SK-N-SH (cell line): ENCODE results near the gene C3orf52. TPM values are rescaled to one million over a fixed set of nuclear protein-coding genes. Genes with fewer than 3 reads are reported as not detected.

Source experiments
- CTCF ChIA-PET: fragments of 300-600, 350-600 bp; formaldehyde crosslinking; extraction: SDS; loops from one replicate; lab custom pipeline; 2021; lab: Yijun Ruan, JAX
- POLR2A ChIA-PET: fragments of 350-600 bp; sonication (Branson Sonifier 250); formaldehyde crosslinking; extraction: SDS; loops from one replicate; lab custom pipeline; 2020; ENCODE audit warnings: antibody characterized with exemption, inconsistent platforms; lab: Yijun Ruan, JAX
- DNase-seq: peaks from one replicate; pipeline ENCODE4 v3.0.0; 2012
- H2AFZ ChIP-seq: fragments of 200-600 bp; sonication (generic); 2 replicates; pipeline ENCODE4 v1.8.1; 2016; ENCODE audit warnings: antibody characterized with exemption, mild to moderate bottlenecking, low read depth
- H3F3A ChIP-seq: fragments of 200-600 bp; sonication (generic); replicated peaks from 2 replicates; pipeline ENCODE3; 2016; ENCODE audit warnings: antibody characterized with exemption, mild to moderate bottlenecking; ENCODE audit not compliant: insufficient read depth
- H3K27ac ChIP-seq, 2 experiments: fragments of 200-500 bp in 1 of 2; fragments of 200-600 bp in 1 of 2; sonication (Bioruptor generic) in 1 of 2; sonication (generic), shearing (Covaris generic) in 1 of 2; 2 replicates each; pipeline versions ENCODE4 v1.5.1 to v1.6.1; 2014 to 2016; ENCODE audit warnings: low read depth in 2 of 2, inconsistent platforms in 1 of 2, low read length in 1 of 2, mild to moderate bottlenecking in 1 of 2, mixed read lengths in 1 of 2
- H3K27me3 ChIP-seq: fragments of 200-600 bp; sonication (generic), shearing (Covaris generic); 2 replicates; pipeline ENCODE4 v1.6.1; 2016; ENCODE audit warnings: mixed run types; ENCODE audit not compliant: insufficient read depth
- H3K36me3 ChIP-seq, 2 experiments: fragments of 200-500 bp in 1 of 2; fragments of 200-600 bp in 1 of 2; sonication (Bioruptor generic) in 1 of 2; sonication (generic) in 1 of 2; replicated peaks in 1 of 2; 2 replicates each; pipeline versions ENCODE3 to v1.5.1; 2014 to 2016; ENCODE audit warnings: low read length in 1 of 2, mild to moderate bottlenecking in 1 of 2; ENCODE audit not compliant: insufficient read depth in 2 of 2, control insufficient read depth in 1 of 2
- H3K4me1 ChIP-seq, 2 experiments: fragments of 200-500 bp in 1 of 2; fragments of 200-600 bp in 1 of 2; sonication (Bioruptor generic) in 1 of 2; sonication (generic), shearing (Covaris generic) in 1 of 2; 2 replicates each; pipeline versions ENCODE4 v1.5.1 to v1.6.1; 2014 to 2016; ENCODE audit warnings: low read depth in 1 of 2, low read length in 1 of 2, mixed run types in 1 of 2; ENCODE audit not compliant: insufficient read depth in 2 of 2, control insufficient read depth in 1 of 2
- H3K4me2 ChIP-seq: fragments of 200-600 bp; sonication (generic), shearing (Covaris generic); 2 replicates; pipeline ENCODE4 v1.6.1; 2017; ENCODE audit warnings: mixed run types
- H3K4me3 ChIP-seq, 2 experiments: fragments of 200-500 bp in 1 of 2; fragments of 200-600 bp in 1 of 2; sonication (Bioruptor generic) in 1 of 2; sonication (generic), shearing (Covaris generic) in 1 of 2; 2 replicates each; pipeline versions ENCODE4 v1.5.1 to v1.8.1; 2014 to 2016; ENCODE audit warnings: low read depth in 2 of 2, inconsistent platforms in 1 of 2, low read length in 1 of 2, mild to moderate bottlenecking in 1 of 2, mixed read lengths in 1 of 2, moderate library complexity in 1 of 2
- H3K79me2 ChIP-seq: fragments of 200-600 bp; sonication (generic); 2 replicates; pipeline ENCODE4 v1.8.1; 2017; ENCODE audit warnings: mild to moderate bottlenecking; ENCODE audit not compliant: insufficient read depth
- H3K9ac ChIP-seq: fragments of 200-600 bp; sonication (generic); 2 replicates; pipeline ENCODE4 v1.6.1; 2017; ENCODE audit warnings: mixed run types
- H3K9me2 ChIP-seq: fragments of 200-600 bp; sonication (generic); 2 replicates; pipeline ENCODE4 v1.6.1; 2017; ENCODE audit warnings: mixed run types
- H3K9me3 ChIP-seq: fragments of 200-600 bp; sonication (generic); 2 replicates; pipeline ENCODE4 v1.6.1; 2017; ENCODE audit warnings: mixed run types, mild to moderate bottlenecking, moderate library complexity
- H4K20me1 ChIP-seq: fragments of 200-600 bp; sonication (generic); 2 replicates; pipeline ENCODE4 v1.6.1; 2017; ENCODE audit warnings: mild to moderate bottlenecking, mixed run types; ENCODE audit not compliant: insufficient read depth
- ELF1 ChIP-seq: IDR thresholded peaks from 2 replicates; pipeline ENCODE4 v1.4.0; 2012
- EP300 ChIP-seq, 2 experiments: IDR thresholded peaks; 2 replicates each; pipeline versions ENCODE4 v1.4.0 to v1.6.1; 2012; ENCODE audit warnings: borderline replicate concordance in 1 of 2, low read depth in 1 of 2, low read length in 1 of 2
- EZH2phosphoT487 ChIP-seq: fragments of 200-600 bp; sonication (generic); IDR thresholded peaks from 2 replicates; pipeline ENCODE4 v1.6.1; 2017; ENCODE audit warnings: low read depth, mixed run types, mild to moderate bottlenecking, antibody characterized with exemption, moderate library complexity, borderline replicate concordance
- FOSL2 ChIP-seq: IDR thresholded peaks from 2 replicates; pipeline ENCODE4 v1.4.0; 2012; ENCODE audit warnings: low read depth, mild to moderate bottlenecking, moderate library complexity, borderline replicate concordance
- FOXM1 ChIP-seq: IDR thresholded peaks from 2 replicates; pipeline ENCODE4 v1.4.0; 2012; ENCODE audit warnings: low read depth, mild to moderate bottlenecking
- GABPA ChIP-seq: IDR thresholded peaks from 2 replicates; pipeline ENCODE4 v1.4.0; 2012; ENCODE audit warnings: low read depth, mild to moderate bottlenecking
- JUND ChIP-seq: IDR thresholded peaks from 2 replicates; pipeline ENCODE4 v1.4.0; 2012
- MEF2A ChIP-seq: IDR thresholded peaks from 2 replicates; pipeline ENCODE4 v1.4.0; 2012; ENCODE audit warnings: low read depth, borderline replicate concordance
- MXI1 ChIP-seq: IDR thresholded peaks from 2 replicates; pipeline ENCODE4 v1.6.1; 2012; ENCODE audit warnings: mild to moderate bottlenecking, low read depth, low read length, improper control_type of control experiment
- RAD21 ChIP-seq: IDR thresholded peaks from 2 replicates; pipeline ENCODE4 v1.6.1; 2012; ENCODE audit warnings: mild to moderate bottlenecking, low read length
- RCOR1 ChIP-seq: fragments of 150-350 bp; IDR thresholded peaks from 2 replicates; pipeline ENCODE4 v1.6.1; 2017; ENCODE audit warnings: antibody characterized with exemption, low read length
- RXRA ChIP-seq: IDR thresholded peaks from 2 replicates; pipeline ENCODE4 v1.4.0; 2012; ENCODE audit warnings: low read depth, mild to moderate bottlenecking, borderline replicate concordance
- SMC3 ChIP-seq: IDR thresholded peaks from 2 replicates; pipeline ENCODE4 v1.6.1; 2012; ENCODE audit warnings: low read depth, low read length, improper control_type of control experiment
- TCF12 ChIP-seq: IDR thresholded peaks from 2 replicates; pipeline ENCODE4 v1.4.0; 2012
- TEAD4 ChIP-seq: IDR thresholded peaks from 2 replicates; pipeline ENCODE4 v1.4.0; 2012; ENCODE audit warnings: mild to moderate bottlenecking, borderline replicate concordance; ENCODE audit not compliant: insufficient read depth
- WGBS: methylation state at CpG from one replicate; pipeline ENCODE4 v1.1.6; 2017; ENCODE audit warnings: low lambda C conversion rate; 5-methylcytosine and 5-hydroxymethylcytosine counted together
- polyA plus RNA-seq, 3 experiments: library from polyadenylated mRNA; depleted of rRNA; stranded (reverse); fragments of >200 nt; gene quantifications; 2 replicates each; pipeline ENCODE4 v1.2.3, GENCODE V29; 2012
- TF ChIP-seq, protein P1 (sequence below): fragments of 200-600 bp; sonication (generic); IDR thresholded peaks from 2 replicates; pipeline ENCODE4 v1.6.1; 2017; ENCODE audit warnings: antibody characterized with exemption, mild to moderate bottlenecking, moderate library complexity
- TF ChIP-seq, protein P2 (sequence below): IDR thresholded peaks from 2 replicates; pipeline ENCODE4 v1.4.0; 2012; ENCODE audit warnings: low read depth
- TF ChIP-seq, protein P3 (sequence below): IDR thresholded peaks from 2 replicates; pipeline ENCODE4 v1.4.0; 2012; ENCODE audit warnings: low read depth, borderline replicate concordance

The C3orf52 gene
- polyA plus RNA-seq, 1 of the 3 experiments (the other 2 are of a cell fraction) = 5.4 TPM

DNA sequence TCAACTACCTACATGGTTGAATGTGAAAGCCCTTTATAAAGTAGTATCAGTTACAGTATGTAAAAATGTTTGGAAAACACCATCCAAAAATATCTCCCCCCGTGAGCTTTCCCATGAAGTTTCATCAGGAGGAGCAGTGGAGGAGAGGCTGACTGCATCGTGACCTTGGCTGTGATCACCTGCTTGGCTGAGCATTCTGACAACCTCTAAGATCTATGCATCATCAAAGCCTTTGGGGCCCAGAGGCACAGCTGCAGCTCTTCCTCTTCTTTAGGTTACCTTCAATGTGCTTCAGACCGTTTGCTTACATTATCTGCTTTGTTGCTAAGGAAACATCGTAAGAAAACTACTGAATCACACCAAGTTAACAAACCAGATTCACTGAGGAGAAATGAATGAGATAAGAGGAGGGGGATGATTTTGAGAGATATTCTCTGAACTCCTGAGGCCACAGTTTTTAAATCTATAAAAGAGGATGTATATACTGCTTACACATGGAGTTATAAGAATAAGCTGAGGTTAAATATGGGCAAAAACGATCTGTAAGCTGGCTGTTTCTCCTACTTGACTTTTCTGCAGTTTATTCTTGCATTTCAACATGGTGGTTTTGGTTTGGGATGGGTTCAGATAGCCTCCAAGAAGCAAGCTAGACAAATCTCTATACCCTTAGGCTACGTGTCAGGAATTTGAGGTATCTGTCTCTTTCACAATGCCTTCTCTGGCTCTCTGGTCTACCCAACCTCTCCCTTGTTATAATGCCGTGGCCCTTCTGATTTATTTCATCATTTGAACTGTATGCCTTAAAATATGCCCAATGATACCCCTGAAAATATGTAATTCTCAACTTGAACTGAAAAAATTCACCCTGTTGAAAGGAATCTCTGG, 42.9 kb downstream of the C3orf52 start:
- no peaks in the 10 kb centered on the region for H3K79me2 ChIP-seq
- no peak overlapping the region for H3K4me2 ChIP-seq
- H3K4me1 ChIP-seq = peaks cover 0 to under 1% of the 10 kb centered on the region in 2 experiments; a peak in 1 of 4 replicates
- no peak overlapping the region for H3K27ac ChIP-seq
- no peak overlapping the region for H3K4me3 ChIP-seq
- H3K9me3 ChIP-seq = no peaks in the 10 kb centered on the region
- WGBS = 75% methylated on average over 7 of the region's 7 CpGs
- H3F3A ChIP-seq = no peaks in the 10 kb centered on the region
- no peaks in the 10 kb centered on the region for H4K20me1 ChIP-seq
- no peaks in the 10 kb centered on the region for H3K9me2 ChIP-seq
- no peak for DNase-seq
- no peaks in the 10 kb centered on the region for H3K27me3 ChIP-seq
- H3K9ac ChIP-seq = no peak overlapping the region
- no peak overlapping the region for H2AFZ ChIP-seq
- CTCF ChIA-PET = no interaction called here
- TF ChIP-seq, protein P1, sequence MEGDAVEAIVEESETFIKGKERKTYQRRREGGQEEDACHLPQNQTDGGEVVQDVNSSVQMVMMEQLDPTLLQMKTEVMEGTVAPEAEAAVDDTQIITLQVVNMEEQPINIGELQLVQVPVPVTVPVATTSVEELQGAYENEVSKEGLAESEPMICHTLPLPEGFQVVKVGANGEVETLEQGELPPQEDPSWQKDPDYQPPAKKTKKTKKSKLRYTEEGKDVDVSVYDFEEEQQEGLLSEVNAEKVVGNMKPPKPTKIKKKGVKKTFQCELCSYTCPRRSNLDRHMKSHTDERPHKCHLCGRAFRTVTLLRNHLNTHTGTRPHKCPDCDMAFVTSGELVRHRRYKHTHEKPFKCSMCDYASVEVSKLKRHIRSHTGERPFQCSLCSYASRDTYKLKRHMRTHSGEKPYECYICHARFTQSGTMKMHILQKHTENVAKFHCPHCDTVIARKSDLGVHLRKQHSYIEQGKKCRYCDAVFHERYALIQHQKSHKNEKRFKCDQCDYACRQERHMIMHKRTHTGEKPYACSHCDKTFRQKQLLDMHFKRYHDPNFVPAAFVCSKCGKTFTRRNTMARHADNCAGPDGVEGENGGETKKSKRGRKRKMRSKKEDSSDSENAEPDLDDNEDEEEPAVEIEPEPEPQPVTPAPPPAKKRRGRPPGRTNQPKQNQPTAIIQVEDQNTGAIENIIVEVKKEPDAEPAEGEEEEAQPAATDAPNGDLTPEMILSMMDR = no peak
- TF ChIP-seq MEF2A (no peak), ELF1 (no peak), RAD21 (no peak), JUND (no peak), TEAD4 (no peak), FOXM1 (no peak), FOSL2 (no peak), EP300 (IDR thresholded peaks at IDR 0.05; ENCODE audit: borderline replicate concordance in 1 of 2, low read depth in 1 of 2, low read length in 1 of 2) (no peak), RXRA (no peak), SMC3 (no peak), GABPA (no peak), TCF12 (no peak), EZH2phosphoT487 (no peak), RCOR1 (no peak), MXI1 (no peak)
- TF ChIP-seq, protein P2, sequence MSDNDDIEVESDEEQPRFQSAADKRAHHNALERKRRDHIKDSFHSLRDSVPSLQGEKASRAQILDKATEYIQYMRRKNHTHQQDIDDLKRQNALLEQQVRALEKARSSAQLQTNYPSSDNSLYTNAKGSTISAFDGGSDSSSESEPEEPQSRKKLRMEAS = no peak
- TF ChIP-seq, protein P3, sequence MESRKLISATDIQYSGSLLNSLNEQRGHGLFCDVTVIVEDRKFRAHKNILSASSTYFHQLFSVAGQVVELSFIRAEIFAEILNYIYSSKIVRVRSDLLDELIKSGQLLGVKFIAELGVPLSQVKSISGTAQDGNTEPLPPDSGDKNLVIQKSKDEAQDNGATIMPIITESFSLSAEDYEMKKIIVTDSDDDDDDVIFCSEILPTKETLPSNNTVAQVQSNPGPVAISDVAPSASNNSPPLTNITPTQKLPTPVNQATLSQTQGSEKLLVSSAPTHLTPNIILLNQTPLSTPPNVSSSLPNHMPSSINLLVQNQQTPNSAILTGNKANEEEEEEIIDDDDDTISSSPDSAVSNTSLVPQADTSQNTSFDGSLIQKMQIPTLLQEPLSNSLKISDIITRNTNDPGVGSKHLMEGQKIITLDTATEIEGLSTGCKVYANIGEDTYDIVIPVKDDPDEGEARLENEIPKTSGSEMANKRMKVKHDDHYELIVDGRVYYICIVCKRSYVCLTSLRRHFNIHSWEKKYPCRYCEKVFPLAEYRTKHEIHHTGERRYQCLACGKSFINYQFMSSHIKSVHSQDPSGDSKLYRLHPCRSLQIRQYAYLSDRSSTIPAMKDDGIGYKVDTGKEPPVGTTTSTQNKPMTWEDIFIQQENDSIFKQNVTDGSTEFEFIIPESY = no peak
- TF ChIP-seq, all 33 proteins: peak for 0
- POLR2A ChIA-PET = no interaction called here
- H3K36me3 ChIP-seq = peaks cover 0 to 4% of the 10 kb centered on the region in 2 experiments
